GM13977 (cell line): ENCODE results near the gene TTLL6.

ENCODE experiments used
- DNase-seq: peaks from one replicate; pipeline ENCODE4 v3.0.0; 2012; ENCODE audit warnings: low spot score
- CTCF ChIP-seq: IDR thresholded peaks from 2 replicates; pipeline ENCODE4 v1.5.1; 2012; ENCODE audit warnings: mild to moderate bottlenecking, control low read depth; ENCODE audit not compliant: insufficient read depth; ENCODE audit errors: extremely low read depth, missing control alignments
- in situ Hi-C: fragments of 300-500 bp; cut with MboI; formaldehyde crosslinking; loops from one replicate; pipeline ENCODE4 v1.12.0; 2022; ENCODE audit warnings: low sequenced_read_pairs, low pct_unique_long_range_greater_than_20kb, mixed read lengths, inconsistent platforms; ENCODE audit not compliant: unreplicated experiment

The TTLL6 gene

GRCh38 chr17:48816438-48816773, 623 bp downstream of the TTLL6 start:
- in situ Hi-C loops, result loop anchor here (5.0 to 25.0 kb wide), 2 partner anchors 61 to 221 kb away; no protein-coding TSS in a partner anchor
- DNase-seq, result no peak
- no peak for TF ChIP-seq CTCF

- in situ Hi-C loops, result loop anchor here (5.0 to 25.0 kb wide), 2 partner anchors 62 to 222 kb away; no protein-coding TSS in a partner anchor
- DNase-seq, result no peak
- TF ChIP-seq CTCF, result no peak
These were observed 1.7 kb downstream of the TTLL6 start for GRCh38 chr17:48815311-48815710.

GRCh38 chr17:48814504-48814903, 2.5 kb downstream of the TTLL6 start:
- in situ Hi-C loops, result loop anchor here (25.0 kb wide), 1 partner anchor 223 kb away; no protein-coding TSS in a partner anchor
- peak; percentile 77 for TF ChIP-seq CTCF
- peak; percentile 82 for DNase-seq

GRCh38 chr17:48812001-48812400, 5.0 kb downstream of the TTLL6 start:
- in situ Hi-C loops, result loop anchor here (25.0 kb wide), 1 partner anchor 225 kb away; no protein-coding TSS in a partner anchor
- no peak for TF ChIP-seq CTCF

GRCh38 chr17:48809182-48809581, 7.8 kb downstream of the TTLL6 start:
- no peak for DNase-seq
- in situ Hi-C loops, result loop anchor here (25.0 kb wide), 1 partner anchor 228 kb away; no protein-coding TSS in a partner anchor
- TF ChIP-seq CTCF, result no peak

More at GRCh38 chr17:48812001-48812400, 5.0 kb downstream of the TTLL6 start:
- no peak for DNase-seq

GRCh38 chr17:48804936-48805411, 12.1 kb downstream of the TTLL6 start:
- DNase-seq, result peak; percentile 77
- in situ Hi-C loops, result loop anchor here (25.0 kb wide), 1 partner anchor 232 kb away; no protein-coding TSS in a partner anchor
- TF ChIP-seq CTCF, result peak; percentile 93
